Measurements from ENCODE around the gene DST.
A peak's percentile ranks its signal among the peaks of the same experiment; 100 is the strongest.
"Not testable (repeated sequence)": the region's sequence is repeated elsewhere in the genome, so short reads cannot be mapped to it uniquely, and the experiment has no call there.

DST gene

GRCh38 chr6:56497691-56498090 is 145.0 kb downstream of the DST start:
- no peak for TF ChIP-seq CTCF (IDR thresholded peaks at IDR 0.05; ENCODE audit: low read depth, low read length)
- H3K4me3 ChIP-seq (ENCODE audit: low read depth, low read length) = no peak overlapping the region
- DNase-seq (ENCODE audit: low read depth, low spot score) = no peak
- in situ Hi-C loops (cut with HindIII; ENCODE audit: low sequenced_read_pairs) = no loop called here

GRCh38 chr6:56497240-56497639 is 145.4 kb downstream of the DST start:
- in situ Hi-C loops (cut with HindIII; ENCODE audit: low sequenced_read_pairs) = no loop called here
- TF ChIP-seq CTCF (IDR thresholded peaks at IDR 0.05; ENCODE audit: low read depth, low read length) = no peak
- no peak for DNase-seq (ENCODE audit: low read depth, low spot score)
- H3K4me3 ChIP-seq (ENCODE audit: low read depth, low read length) = no peak overlapping the region

GRCh38 chr6:56496650-56497049 is 146.0 kb downstream of the DST start:
- H3K4me3 ChIP-seq (ENCODE audit: low read depth, low read length); in situ Hi-C loops (cut with HindIII; ENCODE audit: low sequenced_read_pairs); DNase-seq (ENCODE audit: low read depth, low spot score): not testable (repeated sequence)

GRCh38 chr6:56495654-56496053 is 147.0 kb downstream of the DST start:
- TF ChIP-seq CTCF (IDR thresholded peaks at IDR 0.05; ENCODE audit: low read depth, low read length) = no peak
- no peak overlapping the region for H3K4me3 ChIP-seq (ENCODE audit: low read depth, low read length)
- DNase-seq (ENCODE audit: low read depth, low spot score) = no peak
- in situ Hi-C loops (cut with HindIII; ENCODE audit: low sequenced_read_pairs) = no loop called here

GRCh38 chr6:56491606-56492328 is 150.9 kb downstream of the DST start:
- no peak overlapping the region for H3K4me3 ChIP-seq (ENCODE audit: low read depth, low read length)
- DNase-seq (ENCODE audit: low read depth, low spot score) = peak; percentile 32
- in situ Hi-C loops (cut with HindIII; ENCODE audit: low sequenced_read_pairs) = no loop called here
- TF ChIP-seq CTCF (IDR thresholded peaks at IDR 0.05; ENCODE audit: low read depth, low read length) = no peak

- DNase-seq (ENCODE audit: low read depth, low spot score) = peak; percentile 53
- in situ Hi-C loops (cut with HindIII; ENCODE audit: low sequenced_read_pairs) = no loop called here
- H3K4me3 ChIP-seq (ENCODE audit: low read depth, low read length) = no peak overlapping the region
- TF ChIP-seq CTCF (IDR thresholded peaks at IDR 0.05; ENCODE audit: low read depth, low read length) = no peak
Measured at GRCh38 chr6:56490993-56491392, 151.7 kb downstream of the DST start.

GRCh38 chr6:56489559-56489958 is 153.1 kb downstream of the DST start:
- DNase-seq (ENCODE audit: low read depth, low spot score) = no peak
- in situ Hi-C loops (cut with HindIII; ENCODE audit: low sequenced_read_pairs) = no loop called here
- no peak for TF ChIP-seq CTCF (IDR thresholded peaks at IDR 0.05; ENCODE audit: low read depth, low read length)
- H3K4me3 ChIP-seq (ENCODE audit: low read depth, low read length) = no peak overlapping the region
